ENCODE measurements around the gene GSTCD. TPM values are rescaled to one million over a fixed set of nuclear protein-coding genes. Genes with fewer than 3 reads are reported as not detected.

GSTCD gene
- total and polyA plus RNA-seq, 9 of the 15 experiments (the other 6 are each of a cell fraction or from before 2014, with no cell fraction given): 4.5 to 36.3 (median 16.0) TPM

DNA sequence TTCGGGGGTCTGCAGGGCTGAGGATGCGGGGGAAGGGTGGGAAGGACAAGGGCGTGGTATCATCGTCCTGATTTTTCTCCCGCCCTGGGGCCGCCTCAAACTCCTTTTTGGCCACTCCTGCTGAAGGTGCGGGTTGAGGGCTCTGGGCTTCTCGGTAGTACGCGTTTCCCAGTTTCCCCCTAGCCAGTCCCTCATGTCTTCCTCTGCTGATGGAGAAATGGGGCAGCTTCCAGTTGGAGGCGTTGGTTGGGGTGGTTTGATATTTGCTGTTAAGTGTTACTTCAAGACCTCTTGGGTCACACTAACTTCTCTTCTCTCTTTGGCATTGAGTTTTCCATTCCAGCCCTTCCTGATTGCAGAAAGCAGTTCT lies 482 bp downstream of the GSTCD start (continued):
- no peak for TF ChIP-seq HSF4 (CRISPR knock-in tag; IDR thresholded peaks at IDR 0.05; ENCODE audit: borderline replicate concordance)
- TF ChIP-seq KHSRP (IDR thresholded peaks at IDR 0.05): no peak
- no peak for TF ChIP-seq KDM2B (CRISPR knock-in tag; IDR thresholded peaks at IDR 0.05)
- no peak for TF ChIP-seq TBL1XR1 (IDR thresholded peaks at IDR 0.05; ENCODE audit: low read length in 2 of 2)
- TF ChIP-seq KDM4B (IDR thresholded peaks at IDR 0.05; ENCODE audit: borderline replicate concordance in 2 of 2, low read depth in 1 of 2): no peak
- TF ChIP-seq ZC3H11A (IDR thresholded peaks at IDR 0.05; ENCODE audit: low read depth, low read length): no peak
- no peak for TF ChIP-seq ZNF212 (CRISPR knock-in tag; IDR thresholded peaks at IDR 0.05)
- TF ChIP-seq MLX (CRISPR knock-in tag; conservative IDR thresholded peaks at IDR 0.05): no peak
- no peak for TF ChIP-seq SRSF7 (optimal IDR thresholded peaks at IDR 0.05; ENCODE audit: low read depth, low read length)
- TF ChIP-seq NCOA6 (IDR thresholded peaks at IDR 0.05): no peak
- no peak for TF ChIP-seq ZNF3 (CRISPR knock-in tag; IDR thresholded peaks at IDR 0.05)

DNA sequence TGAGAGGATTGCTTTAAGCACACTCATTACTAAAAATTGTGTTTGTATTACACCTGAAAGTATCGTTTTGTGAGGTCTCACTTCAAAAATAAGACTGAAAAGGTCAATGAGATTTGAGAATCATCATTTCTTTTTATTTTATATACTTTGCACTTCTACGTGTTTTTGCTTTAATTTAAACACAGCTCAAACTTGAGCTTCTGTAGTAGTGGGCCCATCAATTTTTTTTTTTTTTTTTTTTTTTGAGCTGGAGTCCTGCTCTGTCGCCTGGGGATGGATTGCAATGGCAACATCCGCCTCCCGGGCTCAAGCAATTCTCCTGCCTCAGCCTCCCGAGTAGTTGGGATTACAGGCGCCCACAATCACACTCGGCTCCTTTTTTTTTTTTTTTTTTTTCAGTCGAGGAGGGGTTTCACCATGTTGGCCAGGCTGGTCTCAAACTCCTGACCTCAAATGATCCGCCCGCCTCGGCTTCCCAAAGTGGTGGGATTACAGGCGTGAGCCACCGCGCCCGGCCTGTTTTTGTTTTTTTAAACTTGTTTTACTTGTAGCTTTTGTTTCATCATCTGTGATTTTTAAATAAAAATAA lies 1.5 kb downstream of the GSTCD start:
- Histone ChIP-seq H4K20me1 (replicated peaks; ENCODE audit: control insufficient read depth, insufficient read depth, low read length) (no peaks in the 10 kb centered on the region), H3K79me2 (ENCODE audit: control insufficient read depth, insufficient read depth, low read length) (peaks cover 95% of the 10 kb centered on the region), H3K4me1 (replicated peaks in 1 of 2; ENCODE audit: control insufficient read depth in 2 of 2, insufficient read depth in 2 of 2, low read length in 2 of 2) (peaks cover 0 to 6% of the 10 kb centered on the region in 2 experiments; a peak in 2 of 5 replicates), H2AFZ (ENCODE audit: low read depth, low read length) (no peak overlapping the region), H3K9me3 (replicated peaks; ENCODE audit: control insufficient read depth, insufficient read depth, low read depth, low read length) (no peaks in the 10 kb centered on the region), H3K9ac (ENCODE audit: insufficient read depth in 1 of 2, low read depth in 2 of 2, low read length in 2 of 2) (peak overlapping the region; percentile 79 to 88; a peak in 3 of 4 replicates), H3K36me3 (ENCODE audit: control insufficient read depth, insufficient read depth, low read length) (peaks cover 9% of the 10 kb centered on the region; the same call in 1 of the 3 replicates), H3K9me1 (ENCODE audit: control insufficient read depth, insufficient read depth, low read length) (no peaks in the 10 kb centered on the region), H3K27me3 (ENCODE audit: control insufficient read depth in 2 of 2, insufficient read depth in 2 of 2, low read length in 2 of 2) (no peaks in the 10 kb centered on the region), H3K4me3 (peak overlapping the region; percentile 93), H3K4me2 (ENCODE audit: insufficient read depth, low read length) (peak overlapping the region; percentile 91), H3K27ac (ENCODE audit: extremely low read depth, low read depth, low read length) (no peak overlapping the region)
- peak; percentile 71 for TF ChIP-seq ZNF384 (IDR thresholded peaks at IDR 0.05; ENCODE audit: low read depth, low read length)
- no peak for TF ChIP-seq SNRNP70 (optimal IDR thresholded peaks at IDR 0.05; ENCODE audit: low read depth, low read length)
- no peak for TF ChIP-seq ZNF431 (CRISPR knock-in tag; IDR thresholded peaks at IDR 0.05)
- no peak for TF ChIP-seq POLR3G (IDR thresholded peaks at IDR 0.05; ENCODE audit: extremely low read depth, insufficient read length, insufficient replicate concordance)
- no peak for TF ChIP-seq USF2 (CRISPR knock-in tag; IDR thresholded peaks at IDR 0.05)
- DNase-seq (ENCODE audit: extremely low read depth in 1 of 4, low spot score in 3 of 4) (no peak), ATAC-seq (peak; percentile 15), FAIRE-seq (no peak)
- CTCF ChIA-PET (ENCODE audit: low intra/inter-chr PET ratio): no interaction called here
- WGBS (ENCODE audit: insufficient coverage, low coverage, missing lambda C conversion rate): 2% methylated on average over 11 of the region's 16 CpGs
- in situ Hi-C loops (cut with MboI) (no loop called here), intact Hi-C loops (cut with micrococcal nuclease) (loop anchor here (5.0 kb wide), 1 partner anchor 563 kb away; the partner anchor contains the start of gene TET2)
- no TSS peak for BruUV-seq (replicated peaks)
- POLR2A ChIA-PET: interaction anchor here (0.6 to 1.4 kb wide), 2 partner anchors 41 to 669 kb away, joined by 3 read pairs; no protein-coding TSS in a partner anchor
